AG09309 (cell line): Measurements from ENCODE around the gene DZIP1L.

Experiments used
- DNase-seq: peaks from one replicate; pipeline ENCODE4 v3.0.0-alpha.2; 2010; ENCODE audit warnings: low read depth
- H3K4me3 ChIP-seq: 2 replicates; pipeline ENCODE4 v1.5.1; 2011; ENCODE audit warnings: mild to moderate bottlenecking, low read depth, low read length, moderate library complexity; ENCODE audit not compliant: control insufficient read depth
- CTCF ChIP-seq: IDR thresholded peaks from 2 replicates; pipeline ENCODE4 v1.5.1; 2011; ENCODE audit warnings: mild to moderate bottlenecking, low read depth, low read length, inconsistent platforms; ENCODE audit not compliant: insufficient read depth, control insufficient read depth; ENCODE audit errors: missing control alignments

Gene DZIP1L

GRCh38 chr3:138127636-138128365, 12.4 kb upstream of the DZIP1L start:
- no peak for DNase-seq
- TF ChIP-seq CTCF: no peak
- no peak overlapping the region for H3K4me3 ChIP-seq

- H3K4me3 ChIP-seq: no peak overlapping the region
- no peak for DNase-seq
- no peak for TF ChIP-seq CTCF
Observed at GRCh38 chr3:138125548-138126221, 10.3 kb upstream of the DZIP1L start.

- no peak for DNase-seq
- no peak for TF ChIP-seq CTCF
- no peak overlapping the region for H3K4me3 ChIP-seq
Observed at GRCh38 chr3:138124706-138125355, 9.4 kb upstream of the DZIP1L start.

- H3K4me3 ChIP-seq: no peak overlapping the region
- TF ChIP-seq CTCF: no peak
- DNase-seq: no peak
Observed at GRCh38 chr3:138124188-138124587, 8.8 kb upstream of the DZIP1L start.

GRCh38 chr3:138119423-138119766, 4.0 kb upstream of the DZIP1L start:
- no peak for TF ChIP-seq CTCF
- no peak for DNase-seq
- H3K4me3 ChIP-seq: no peak overlapping the region

- TF ChIP-seq CTCF: peak; percentile 93
- no peak for DNase-seq
- no peak overlapping the region for H3K4me3 ChIP-seq
Observed at GRCh38 chr3:138118612-138119422, 3.4 kb upstream of the DZIP1L start.
